Stimulated activated naive CD8-positive, alpha-beta T cell treated with anti-CD3 and anti-CD28 coated beads, Interleukin-15, Interleukin-2, amounts not matched to agents 100 U/mL and 50 U/mL, for 24 hours (primary cell): ENCODE data around the gene PTGFRN.

ENCODE experiments used
- ATAC-seq: fragments of 150-1000 bp; cut with Tn5 transposase; one replicate; pipeline ENCODE4 v1.10.0; 2021
- DNase-seq: peaks from one replicate; pipeline ENCODE4 v3.0.0; 2021

The PTGFRN gene

GRCh38 chr1:117000142-117000541 lies 90.4 kb downstream of the PTGFRN start:
- DNase-seq (no peak), ATAC-seq (no peak)

GRCh38 chr1:117001254-117001927 lies 91.7 kb downstream of the PTGFRN start, which contains the start of gene CD101:
TSS of gene CD101 (plus strand) at chr1:117001760. CDS start at chr1:117001818, 58 bp downstream.
- DNase-seq, result no peak
- peak; percentile 93 for ATAC-seq

GRCh38 chr1:117003223-117003875 lies 93.6 kb downstream of the PTGFRN start:
- no peak for DNase-seq
- ATAC-seq, result no peak

GRCh38 chr1:117007719-117008013 lies 98.0 kb downstream of the PTGFRN start:
- no peak for DNase-seq

GRCh38 chr1:117008656-117009055 lies 98.9 kb downstream of the PTGFRN start:
- ATAC-seq (no peak), DNase-seq (no peak)

More at GRCh38 chr1:117007719-117008013, 98.0 kb downstream of the PTGFRN start:
- ATAC-seq, result no peak

GRCh38 chr1:117009132-117009531 lies 99.4 kb downstream of the PTGFRN start:
- no peak for DNase-seq
- ATAC-seq, result peak; percentile 35

- no peak for ATAC-seq
These were observed 100.7 kb downstream of the PTGFRN start for GRCh38 chr1:117010310-117010969.

GRCh38 chr1:117011334-117011733 lies 101.6 kb downstream of the PTGFRN start:
- DNase-seq (no peak), ATAC-seq (no peak)

More at GRCh38 chr1:117010310-117010969, 100.7 kb downstream of the PTGFRN start:
- DNase-seq, result no peak

GRCh38 chr1:117013309-117013858 lies 103.7 kb downstream of the PTGFRN start:
- no peak for ATAC-seq

GRCh38 chr1:117014209-117014608 lies 104.5 kb downstream of the PTGFRN start:
- DNase-seq (no peak), ATAC-seq (peak; percentile 73)

More at GRCh38 chr1:117013309-117013858, 103.7 kb downstream of the PTGFRN start:
- DNase-seq, result no peak

- DNase-seq (no peak), ATAC-seq (no peak)
These were observed 106.0 kb downstream of the PTGFRN start for GRCh38 chr1:117015724-117016123.

GRCh38 chr1:117017062-117017461 lies 107.3 kb downstream of the PTGFRN start:
- no peak for ATAC-seq
- no peak for DNase-seq

- peak; percentile 20 for ATAC-seq
- no peak for DNase-seq
These were observed 107.9 kb downstream of the PTGFRN start for GRCh38 chr1:117017648-117018047.

GRCh38 chr1:117020526-117021156 lies 110.9 kb downstream of the PTGFRN start:
- no peak for DNase-seq
- no peak for ATAC-seq

- ATAC-seq (no peak), DNase-seq (no peak)
These were observed 112.4 kb downstream of the PTGFRN start for GRCh38 chr1:117022114-117022513.

GRCh38 chr1:117025568-117025967 lies 115.9 kb downstream of the PTGFRN start:
- DNase-seq, result no peak
- ATAC-seq, result no peak

GRCh38 chr1:117026361-117026760 lies 116.6 kb downstream of the PTGFRN start:
- DNase-seq (no peak), ATAC-seq (no peak)

GRCh38 chr1:117029685-117030084 lies 120.0 kb downstream of the PTGFRN start:
- no peak for DNase-seq
- ATAC-seq, result no peak

GRCh38 chr1:117030271-117030877 lies 120.7 kb downstream of the PTGFRN start:
- DNase-seq, result no peak
- no peak for ATAC-seq

- no peak for DNase-seq
- ATAC-seq, result no peak
These were observed 122.5 kb downstream of the PTGFRN start for GRCh38 chr1:117032266-117032665.

GRCh38 chr1:117032681-117033539 lies 123.2 kb downstream of the PTGFRN start:
- no peak for DNase-seq
- no peak for ATAC-seq
